ENCODE data around the gene SAMD8.
"Not testable (repeated sequence)": the region's sequence is repeated elsewhere in the genome, so short reads cannot be mapped to it uniquely, and the experiment has no call there.

Gene SAMD8

DNA sequence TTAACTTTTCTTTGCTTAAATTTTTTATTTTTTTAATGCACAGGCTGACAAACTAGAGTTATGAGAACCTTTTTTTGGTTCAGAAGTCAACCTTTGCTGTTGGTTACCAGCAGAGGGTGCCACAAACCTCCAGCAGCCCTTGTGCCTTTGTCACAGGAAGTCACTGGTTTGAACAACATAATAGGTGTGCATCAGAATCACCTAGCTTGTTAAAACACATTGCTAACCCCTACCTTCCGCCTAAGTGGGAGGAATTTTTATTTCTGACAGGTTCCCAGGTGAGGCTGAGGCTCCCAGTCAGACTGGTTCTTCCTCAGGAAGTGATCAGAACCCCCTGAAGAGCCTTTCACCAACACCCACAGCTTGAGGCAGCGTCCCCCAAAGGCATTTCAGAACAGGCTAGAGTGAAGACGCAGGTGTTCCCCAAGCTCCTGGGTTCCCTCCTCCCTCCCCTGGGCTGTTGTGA is 76.5 kb downstream of the SAMD8 start:
- no peaks in the 10 kb centered on the region for H3K27me3 Mint-ChIP-seq (ENCODE audit: low read depth, poor library complexity)

DNA sequence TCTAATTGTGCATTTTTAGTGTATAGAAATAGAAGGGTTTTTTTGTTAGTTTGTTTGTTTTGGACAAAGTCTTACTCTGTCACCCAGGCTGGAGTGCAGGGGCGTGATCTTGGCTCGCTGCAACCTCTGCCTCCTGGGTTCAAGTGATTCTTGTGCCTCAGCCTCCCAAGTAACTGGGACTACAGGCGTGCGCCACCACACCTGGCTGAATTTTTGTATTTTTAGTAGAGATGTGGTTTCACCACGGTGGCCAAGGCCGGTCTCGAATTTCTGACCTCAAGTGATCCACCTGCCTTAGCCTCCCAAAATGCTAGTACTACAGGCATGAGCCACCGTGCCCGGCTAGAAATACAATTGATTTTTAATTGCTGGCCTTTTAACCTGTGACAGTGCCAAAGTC is 77.1 kb downstream of the SAMD8 start:
- not testable (repeated sequence) for H3K36me3 Mint-ChIP-seq (ENCODE audit: low read depth); H3K9me3 Mint-ChIP-seq; H3K27ac Mint-ChIP-seq; DNase-seq; H3K27me3 Mint-ChIP-seq (ENCODE audit: low read depth, poor library complexity); H3K4me3 Mint-ChIP-seq
- peaks cover 24% of the 10 kb centered on the region for H3K4me1 Mint-ChIP-seq

More for the DNA sequence above, 76.5 kb downstream of the SAMD8 start:
- H3K4me3 Mint-ChIP-seq, result no peak overlapping the region
- no peak overlapping the region for H3K27ac Mint-ChIP-seq
- no peaks in the 10 kb centered on the region for H3K9me3 Mint-ChIP-seq
- peak; percentile 28 for DNase-seq
- peaks cover 24% of the 10 kb centered on the region for H3K4me1 Mint-ChIP-seq
- TF ChIP-seq CTCF (IDR thresholded peaks at IDR 0.05), result peak; percentile 39
- peaks cover 11% of the 10 kb centered on the region for H3K36me3 Mint-ChIP-seq (ENCODE audit: low read depth)

- Mint-ChIP-seq H3K4me1 (peaks cover 24% of the 10 kb centered on the region), H3K9me3 (no peaks in the 10 kb centered on the region), H3K27ac (peak overlapping the region; percentile 39), H3K27me3 (ENCODE audit: low read depth, poor library complexity) (no peaks in the 10 kb centered on the region), H3K4me3 (no peak overlapping the region), H3K36me3 (ENCODE audit: low read depth) (peaks cover 8% of the 10 kb centered on the region)
- DNase-seq, result no peak
- no peak for TF ChIP-seq CTCF (IDR thresholded peaks at IDR 0.05)
Measured at GRCh38 chr10:75189266-75190096, 78.0 kb downstream of the SAMD8 start.

GRCh38 chr10:75191821-75192568 is 80.5 kb downstream of the SAMD8 start:
- no peak for TF ChIP-seq CTCF (IDR thresholded peaks at IDR 0.05)
- Mint-ChIP-seq H3K36me3 (ENCODE audit: low read depth) (peaks cover 18% of the 10 kb centered on the region), H3K27me3 (ENCODE audit: low read depth, poor library complexity) (peaks cover 2% of the 10 kb centered on the region), H3K9me3 (no peaks in the 10 kb centered on the region), H3K4me3 (no peak overlapping the region), H3K27ac (peak overlapping the region; percentile 93), H3K4me1 (peaks cover 18% of the 10 kb centered on the region)
- no peak for DNase-seq

GRCh38 chr10:75194625-75195024 is 83.2 kb downstream of the SAMD8 start:
- not testable (repeated sequence) for H3K4me3 Mint-ChIP-seq; H3K9me3 Mint-ChIP-seq; H3K27me3 Mint-ChIP-seq (ENCODE audit: low read depth, poor library complexity)

GRCh38 chr10:75195035-75195763 is 83.7 kb downstream of the SAMD8 start:
- no peak for DNase-seq
- TF ChIP-seq CTCF (IDR thresholded peaks at IDR 0.05), result no peak
- H3K4me1 Mint-ChIP-seq, result peaks cover 27% of the 10 kb centered on the region
- peaks cover 18% of the 10 kb centered on the region for H3K36me3 Mint-ChIP-seq (ENCODE audit: low read depth)
- peaks cover 6% of the 10 kb centered on the region for H3K27me3 Mint-ChIP-seq (ENCODE audit: low read depth, poor library complexity)
- H3K9me3 Mint-ChIP-seq, result no peaks in the 10 kb centered on the region
- H3K27ac Mint-ChIP-seq, result no peak overlapping the region
- no peak overlapping the region for H3K4me3 Mint-ChIP-seq

More at GRCh38 chr10:75194625-75195024, 83.2 kb downstream of the SAMD8 start:
- Mint-ChIP-seq H3K36me3 (ENCODE audit: low read depth) (peaks cover 18% of the 10 kb centered on the region), H3K4me1 (peaks cover 27% of the 10 kb centered on the region)
- DNase-seq, H3K27ac Mint-ChIP-seq: not testable (repeated sequence)
